Stomach (tissue), 4 donors: ENCODE results near the gene SUPV3L1.

Source experiments
- POLR2A ChIP-seq, 4 donors: fragments of 450-650 bp; IDR thresholded peaks; one replicate each; pipeline ENCODE4 v1.6.1; 2016; ENCODE audit warnings: antibody characterized with exemption in 4 of 4, control low read depth in 2 of 4, mild to moderate bottlenecking in 1 of 4, moderate library complexity in 1 of 4
- POLR2AphosphoS5 ChIP-seq, 3 donors: sonication (generic); formaldehyde crosslinking; IDR thresholded peaks; one replicate each; pipeline ENCODE4 v1.6.1; 2016; ENCODE audit warnings: antibody characterized with exemption in 3 of 3
- TF ChIP-seq, protein P1 (sequence below), 7 experiments: fragments of 450-650 bp in 4 of 7; fragments of 200-600 bp in 3 of 7; sonication (generic) in 3 of 7; IDR thresholded peaks; one replicate each; pipeline ENCODE4 v1.5.1; 2016 to 2019; ENCODE audit warnings: antibody characterized with exemption in 7 of 7, control low read depth in 2 of 7, mild to moderate bottlenecking in 1 of 7

DNA sequence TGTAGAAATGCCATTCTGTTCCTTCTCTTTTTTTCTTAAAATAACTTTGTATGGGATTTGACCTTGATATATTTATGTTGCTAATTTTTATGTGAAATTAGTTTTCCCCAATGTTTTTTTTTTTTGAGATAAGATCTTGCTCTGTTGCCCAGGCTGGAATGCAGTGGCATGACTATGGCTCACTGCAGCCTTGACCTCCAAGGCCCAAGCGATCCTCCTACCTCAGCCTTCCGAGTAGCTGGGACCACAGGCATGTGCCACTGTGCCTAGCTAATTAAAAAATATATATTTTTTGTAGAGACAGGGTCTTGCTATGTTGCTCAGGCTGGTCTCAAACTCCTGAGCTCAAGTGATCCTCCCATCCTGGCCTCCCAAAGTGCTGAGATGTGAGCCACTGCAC lies 40.1 kb upstream of the SUPV3L1 start:
- TF ChIP-seq, protein P1, sequence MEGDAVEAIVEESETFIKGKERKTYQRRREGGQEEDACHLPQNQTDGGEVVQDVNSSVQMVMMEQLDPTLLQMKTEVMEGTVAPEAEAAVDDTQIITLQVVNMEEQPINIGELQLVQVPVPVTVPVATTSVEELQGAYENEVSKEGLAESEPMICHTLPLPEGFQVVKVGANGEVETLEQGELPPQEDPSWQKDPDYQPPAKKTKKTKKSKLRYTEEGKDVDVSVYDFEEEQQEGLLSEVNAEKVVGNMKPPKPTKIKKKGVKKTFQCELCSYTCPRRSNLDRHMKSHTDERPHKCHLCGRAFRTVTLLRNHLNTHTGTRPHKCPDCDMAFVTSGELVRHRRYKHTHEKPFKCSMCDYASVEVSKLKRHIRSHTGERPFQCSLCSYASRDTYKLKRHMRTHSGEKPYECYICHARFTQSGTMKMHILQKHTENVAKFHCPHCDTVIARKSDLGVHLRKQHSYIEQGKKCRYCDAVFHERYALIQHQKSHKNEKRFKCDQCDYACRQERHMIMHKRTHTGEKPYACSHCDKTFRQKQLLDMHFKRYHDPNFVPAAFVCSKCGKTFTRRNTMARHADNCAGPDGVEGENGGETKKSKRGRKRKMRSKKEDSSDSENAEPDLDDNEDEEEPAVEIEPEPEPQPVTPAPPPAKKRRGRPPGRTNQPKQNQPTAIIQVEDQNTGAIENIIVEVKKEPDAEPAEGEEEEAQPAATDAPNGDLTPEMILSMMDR (IDR thresholded peaks at IDR 0.05), result no peak
- TF ChIP-seq POLR2AphosphoS5 (IDR thresholded peaks at IDR 0.05), result no peak
- TF ChIP-seq POLR2A (IDR thresholded peaks at IDR 0.05), result no peak
